ENCODE data around the gene C2orf92.

- no peak for TF ChIP-seq CTCF (IDR thresholded peaks at IDR 0.05; ENCODE audit: low read depth, low read length, poor library complexity, severe bottlenecking)
- TF ChIP-seq EZH2phosphoT487 (IDR thresholded peaks at IDR 0.05; ENCODE audit: borderline replicate concordance, low read length), result no peak
Measured at GRCh38 chr2:97727296-97727695, 57.8 kb downstream of the C2orf92 start.
